Choroid plexus epithelial cell (primary cell): ENCODE data around the gene PDAP1.
"Not testable (repeated sequence)": the region's sequence is repeated elsewhere in the genome, so short reads cannot be mapped to it uniquely, and the experiment has no call there.

Experiments
- DNase-seq: peaks from one replicate; pipeline ENCODE4 v3.0.0-alpha.2; 2010; ENCODE audit warnings: low read depth
- H3K4me3 ChIP-seq: 2 replicates; pipeline ENCODE4 v1.5.1; 2011; ENCODE audit warnings: low read depth, mild to moderate bottlenecking, control low read depth, low read length, moderate library complexity
- CTCF ChIP-seq: conservative IDR thresholded peaks from 2 replicates; pipeline ENCODE4 v1.5.1; 2011; ENCODE audit warnings: low read depth, mild to moderate bottlenecking, control low read depth, inconsistent platforms, low read length, moderate library complexity

PDAP1 gene

GRCh38 chr7:99384523-99384922, 23.9 kb downstream of the PDAP1 start:
- TF ChIP-seq CTCF = no peak
- no peak for DNase-seq
- no peak overlapping the region for H3K4me3 ChIP-seq

DNA sequence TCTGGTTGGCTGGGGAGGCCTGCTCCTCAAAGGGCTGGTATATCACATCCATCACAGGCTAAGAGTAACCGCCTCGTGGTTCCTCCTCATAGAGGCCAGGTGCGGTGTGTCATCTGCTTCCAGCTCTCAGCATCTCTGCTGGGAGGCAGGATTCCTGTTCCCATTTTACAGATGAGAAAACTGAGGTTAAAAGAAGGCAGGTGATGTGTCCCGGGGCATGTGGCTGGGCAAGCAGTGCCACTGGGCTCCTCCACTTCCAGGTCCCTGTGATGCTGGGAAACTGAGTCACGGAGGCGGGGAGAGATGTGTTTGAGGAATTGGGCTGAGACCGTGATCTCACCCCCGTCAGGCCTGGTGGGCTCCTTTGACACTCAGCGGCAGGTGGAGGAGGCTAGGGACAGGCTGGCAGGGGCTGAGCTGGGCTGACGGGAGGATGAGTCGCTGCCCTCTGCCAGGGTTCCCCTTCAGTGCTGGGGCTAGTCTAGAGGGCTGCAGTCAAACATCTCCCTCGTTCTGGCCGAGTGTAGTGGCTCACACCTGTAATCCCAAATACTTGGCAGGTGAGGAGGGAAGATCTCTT, 24.5 kb downstream of the PDAP1 start:
- TF ChIP-seq CTCF = no peak
- DNase-seq = no peak
- H3K4me3 ChIP-seq = no peak overlapping the region

DNA sequence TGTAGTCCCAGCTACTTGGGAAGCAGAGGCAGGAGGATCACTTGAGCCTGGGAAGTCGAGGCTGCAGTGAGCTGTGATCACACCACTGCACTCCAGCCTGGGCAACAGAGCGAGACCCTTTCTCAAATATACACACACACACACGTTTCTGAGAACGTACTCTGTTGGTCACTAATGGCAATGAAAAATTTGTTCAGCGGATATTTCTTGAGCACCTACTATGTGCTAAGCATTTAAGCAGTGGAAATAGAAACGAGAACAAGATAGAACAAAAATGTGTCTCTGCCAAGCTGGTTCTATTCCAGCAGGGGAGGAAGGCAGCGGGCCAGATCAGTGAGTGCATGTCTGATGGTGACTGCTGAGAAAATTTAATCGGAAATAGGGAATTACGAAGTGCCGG, 25.2 kb downstream of the PDAP1 start:
- DNase-seq = no peak
- no peak overlapping the region for H3K4me3 ChIP-seq
- no peak for TF ChIP-seq CTCF

DNA sequence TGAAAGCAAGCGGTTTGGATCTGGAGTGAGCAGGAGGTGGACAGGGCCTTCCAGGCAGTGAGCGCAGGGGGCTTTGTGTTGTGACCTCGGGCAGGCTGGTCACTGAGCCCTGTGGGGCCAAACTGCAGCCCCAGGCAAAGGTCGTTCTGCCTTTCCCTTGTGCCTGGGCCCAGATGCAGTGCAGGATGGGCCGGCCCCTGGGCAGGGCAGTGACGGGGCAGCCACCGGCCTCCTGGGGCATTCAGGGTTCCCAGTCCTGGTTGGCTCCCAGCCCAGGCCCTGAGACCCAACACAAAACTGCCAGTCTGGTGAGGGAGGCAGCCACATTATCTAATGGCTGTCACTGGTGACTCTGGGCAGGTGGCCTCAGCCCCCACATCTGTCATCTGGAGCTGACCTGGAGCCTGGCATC, 26.7 kb downstream of the PDAP1 start:
- no peak overlapping the region for H3K4me3 ChIP-seq
- no peak for DNase-seq
- no peak for TF ChIP-seq CTCF

DNA sequence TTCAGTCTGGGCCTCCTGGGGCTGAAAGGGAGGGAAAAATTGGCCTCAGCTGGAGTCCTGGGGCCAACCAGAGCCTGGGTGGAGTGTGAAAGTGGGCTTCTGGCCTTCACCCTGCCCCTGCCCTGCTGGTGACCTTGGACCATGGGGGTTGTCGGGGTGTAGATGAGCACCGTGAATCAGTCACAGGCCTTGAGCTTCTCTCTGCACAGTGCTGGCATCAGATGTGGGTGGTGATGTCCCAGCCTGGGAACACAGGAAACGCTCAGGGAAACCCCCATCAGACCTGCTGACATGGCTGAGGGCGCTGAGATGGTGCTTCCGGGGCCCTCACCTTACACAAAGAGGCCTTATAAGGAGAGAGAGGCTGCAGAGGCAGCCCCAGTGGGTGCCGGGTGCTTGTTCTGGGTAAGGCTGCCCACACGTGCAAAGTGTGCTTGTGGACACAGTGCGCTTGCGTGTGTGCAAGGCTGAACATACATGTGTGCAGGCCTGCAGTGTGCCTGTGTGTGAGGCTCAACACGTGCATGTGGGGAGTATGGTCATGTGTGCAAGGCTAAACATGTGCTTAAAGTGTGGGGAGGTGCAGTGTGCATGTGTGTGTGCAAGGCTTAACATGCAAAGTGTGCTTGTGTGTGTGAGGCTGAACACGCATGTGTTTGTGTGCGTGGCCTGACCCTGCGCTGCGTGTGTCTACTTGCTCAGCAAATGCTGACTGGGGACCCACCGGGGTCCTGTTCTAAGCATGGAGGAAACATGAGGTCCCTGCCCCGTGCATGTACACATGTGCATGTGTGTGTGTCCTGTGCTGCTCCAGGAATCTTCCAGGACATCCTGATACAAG, 27.4 kb downstream of the PDAP1 start:
- DNase-seq = peak; percentile 58

GRCh38 chr7:99380032-99380822, 28.2 kb downstream of the PDAP1 start:
- DNase-seq = peak; percentile 62
- no peak overlapping the region for H3K4me3 ChIP-seq
- TF ChIP-seq CTCF = no peak

More for the DNA sequence above, 27.4 kb downstream of the PDAP1 start:
- no peak for TF ChIP-seq CTCF
- H3K4me3 ChIP-seq = no peak overlapping the region

DNA sequence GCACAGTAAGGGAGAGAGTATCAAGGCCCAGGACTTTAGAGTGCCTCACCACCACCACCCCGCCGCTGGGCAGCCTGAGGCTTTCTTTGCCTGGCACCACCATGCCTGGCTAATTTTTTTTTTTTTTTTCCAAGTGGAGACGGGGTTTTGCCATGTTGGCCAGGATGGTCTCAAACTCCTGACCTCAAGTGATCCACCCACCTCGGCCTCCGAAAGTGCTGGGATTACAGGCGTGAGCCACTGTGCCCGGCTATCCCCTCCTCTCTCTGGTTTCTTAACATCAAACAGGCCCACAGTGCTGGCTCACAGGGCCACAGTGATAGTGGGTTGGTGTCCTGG, 28.7 kb downstream of the PDAP1 start:
- not testable (repeated sequence) for H3K4me3 ChIP-seq, DNase-seq
